ENCODE measurements around the gene MAP3K9. TPM values are rescaled to one million over a fixed set of nuclear protein-coding genes. Genes with fewer than 3 reads are reported as not detected.

Gene MAP3K9
- total RNA-seq, 2 donors from 2014 or later, result 6.2 to 7.5 TPM

DNA sequence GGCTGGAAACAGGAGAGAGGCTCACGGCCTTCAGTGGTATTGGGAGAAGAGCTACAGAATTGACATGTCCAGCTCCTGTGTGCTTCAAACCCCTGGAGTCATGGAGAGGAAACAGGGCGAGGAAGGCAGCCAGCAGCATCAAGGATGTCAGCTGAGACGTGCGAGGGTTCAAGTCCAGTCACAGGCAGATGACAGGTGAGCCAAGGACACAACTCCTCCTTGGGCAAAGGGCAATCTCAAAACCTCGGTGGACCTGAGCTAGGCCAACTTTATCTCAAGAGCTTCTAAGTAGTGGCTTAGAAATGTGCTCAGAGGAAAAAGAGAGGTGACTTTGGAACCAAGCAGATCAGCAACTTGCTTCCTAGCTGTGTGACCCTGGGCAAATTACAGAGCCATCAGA, 86.0 kb downstream of the MAP3K9 start:
- Mint-ChIP-seq H3K4me3 (no peak overlapping the region), H3K27ac (no peak overlapping the region), H3K27me3 (ENCODE audit: low read depth) (no peaks in the 10 kb centered on the region), H3K9me3 (no peaks in the 10 kb centered on the region), H3K4me1 (ENCODE audit: low read depth) (no peaks in the 10 kb centered on the region), H3K36me3 (ENCODE audit: insufficient read depth in 2 of 2) (no peaks in the 10 kb centered on the region)
- ATAC-seq (replicated peaks in 1 of 2), result no peak
- no peak for DNase-seq

DNA sequence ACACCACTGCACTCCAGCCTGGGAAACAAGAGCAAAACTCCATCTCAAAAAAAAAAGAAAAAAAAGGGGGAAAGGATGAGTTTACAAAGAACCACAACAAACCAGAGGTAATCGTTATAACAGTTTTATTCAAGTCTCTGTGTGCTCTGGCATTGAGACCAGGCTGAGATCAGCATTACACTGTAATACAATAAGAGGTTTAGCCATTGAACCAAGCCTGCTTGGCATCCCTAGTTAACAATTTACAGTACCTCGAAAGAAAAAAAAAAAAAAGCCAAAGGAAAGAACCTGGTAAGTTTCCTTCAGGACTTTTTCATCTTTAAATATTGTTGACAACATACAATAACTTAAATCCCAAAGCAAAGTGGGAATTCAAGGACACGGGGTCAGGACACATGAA, 86.9 kb downstream of the MAP3K9 start:
- H3K4me3 Mint-ChIP-seq, result no peak overlapping the region
- H3K9me3 Mint-ChIP-seq, result no peaks in the 10 kb centered on the region
- H3K4me1 Mint-ChIP-seq (ENCODE audit: low read depth), result no peaks in the 10 kb centered on the region
- no peaks in the 10 kb centered on the region for H3K27me3 Mint-ChIP-seq (ENCODE audit: low read depth)
- H3K27ac Mint-ChIP-seq, result no peak overlapping the region
- DNase-seq (no peak), ATAC-seq (replicated peaks in 1 of 2) (no peak)
- no peaks in the 10 kb centered on the region for H3K36me3 Mint-ChIP-seq (ENCODE audit: insufficient read depth in 2 of 2)

DNA sequence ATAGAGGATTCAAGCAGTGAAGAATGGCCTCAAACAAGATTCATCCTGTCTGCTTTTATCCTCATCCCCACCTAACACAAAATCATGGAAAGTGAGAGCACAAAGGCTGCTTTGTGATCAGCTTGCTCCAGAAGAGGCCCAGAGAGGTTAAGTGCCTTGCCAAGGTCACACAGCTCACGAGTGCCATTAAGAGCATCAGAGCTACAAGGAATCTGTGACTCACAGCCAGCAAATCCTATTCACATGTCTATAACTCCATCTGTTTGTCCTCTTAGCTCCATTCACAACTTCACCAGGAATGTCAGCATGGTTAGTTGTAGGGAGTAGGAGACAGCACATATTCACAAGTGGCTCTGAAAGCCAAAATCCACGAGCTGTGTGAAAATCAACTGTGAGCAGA, 87.8 kb downstream of the MAP3K9 start:
- no peak for DNase-seq
- H3K27me3 Mint-ChIP-seq (ENCODE audit: low read depth), result no peaks in the 10 kb centered on the region
- H3K36me3 Mint-ChIP-seq (ENCODE audit: insufficient read depth in 2 of 2), result no peaks in the 10 kb centered on the region
- no peaks in the 10 kb centered on the region for H3K4me1 Mint-ChIP-seq (ENCODE audit: low read depth)
- no peak for ATAC-seq (replicated peaks in 1 of 2)
- H3K9me3 Mint-ChIP-seq, result no peaks in the 10 kb centered on the region
- H3K4me3 Mint-ChIP-seq, result no peak overlapping the region
- H3K27ac Mint-ChIP-seq, result no peak overlapping the region

DNA sequence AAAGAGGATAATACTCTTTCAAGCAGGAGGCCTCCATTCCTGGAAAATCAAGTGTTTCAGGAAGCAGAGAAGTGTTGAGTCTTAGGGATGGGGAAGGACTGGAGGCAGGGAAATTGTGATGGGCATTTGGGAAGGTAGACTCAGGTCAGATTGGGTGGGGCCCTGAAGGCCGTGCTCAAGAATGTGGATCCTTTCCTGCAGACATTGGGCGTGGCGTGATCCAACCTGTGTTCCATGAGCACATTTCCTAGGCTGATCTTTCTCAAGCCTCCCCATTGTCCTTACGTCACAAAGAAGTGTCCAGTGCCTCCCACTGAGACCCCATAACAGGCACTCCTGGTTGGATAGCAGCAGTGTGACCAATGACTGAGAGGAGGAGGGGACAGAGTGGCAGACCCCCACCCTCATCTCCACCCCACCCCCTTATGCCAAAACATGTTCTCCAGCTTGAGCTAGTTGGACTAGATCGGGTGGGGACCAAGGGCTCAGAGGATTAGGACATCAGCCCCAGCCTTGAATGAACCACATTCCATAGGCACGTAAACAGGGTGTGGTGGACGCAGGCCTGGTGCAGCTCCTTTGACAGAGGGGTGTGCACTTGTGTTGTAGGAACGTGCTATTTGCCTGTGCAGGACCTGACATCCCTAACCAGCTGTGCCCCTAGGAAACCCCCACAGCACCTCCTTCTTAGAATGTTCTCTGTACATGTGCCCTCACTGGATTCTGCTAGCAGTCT, 90.8 kb downstream of the MAP3K9 start:
- no peaks in the 10 kb centered on the region for H3K27me3 Mint-ChIP-seq (ENCODE audit: low read depth)
- peaks cover 7% of the 10 kb centered on the region for H3K4me1 Mint-ChIP-seq (ENCODE audit: low read depth)
- ATAC-seq (replicated peaks in 1 of 2) (no peak), DNase-seq (no peak)
- no peaks in the 10 kb centered on the region for H3K9me3 Mint-ChIP-seq
- no peak overlapping the region for H3K27ac Mint-ChIP-seq
- no peak overlapping the region for H3K4me3 Mint-ChIP-seq
- H3K36me3 Mint-ChIP-seq (ENCODE audit: insufficient read depth in 2 of 2), result no peaks in the 10 kb centered on the region

DNA sequence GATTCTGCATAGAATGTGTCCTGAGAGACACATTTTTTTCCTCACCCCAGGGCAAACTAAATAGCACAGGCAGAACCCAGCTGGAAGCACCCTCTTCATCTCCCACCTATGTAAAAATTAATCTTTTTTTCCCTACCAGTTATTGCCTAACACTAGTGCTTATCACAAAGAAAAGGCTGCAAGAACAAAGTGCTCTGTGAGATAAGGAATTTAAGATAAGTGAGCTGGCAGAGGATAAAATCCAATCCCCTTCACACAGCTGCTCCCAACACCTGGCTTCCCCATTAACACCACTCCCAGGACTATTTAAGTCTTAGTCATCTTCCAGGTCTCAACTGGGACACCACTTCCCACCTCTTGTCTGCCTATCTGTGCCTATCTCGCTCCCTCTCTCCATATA, 92.4 kb downstream of the MAP3K9 start:
- Mint-ChIP-seq H3K27me3 (ENCODE audit: low read depth) (no peaks in the 10 kb centered on the region), H3K9me3 (no peaks in the 10 kb centered on the region), H3K27ac (no peak overlapping the region), H3K4me1 (ENCODE audit: low read depth) (peaks cover 7% of the 10 kb centered on the region), H3K36me3 (ENCODE audit: insufficient read depth in 2 of 2) (no peaks in the 10 kb centered on the region), H3K4me3 (no peak overlapping the region)
- ATAC-seq (replicated peaks in 1 of 2), result no peak
- no peak for DNase-seq

DNA sequence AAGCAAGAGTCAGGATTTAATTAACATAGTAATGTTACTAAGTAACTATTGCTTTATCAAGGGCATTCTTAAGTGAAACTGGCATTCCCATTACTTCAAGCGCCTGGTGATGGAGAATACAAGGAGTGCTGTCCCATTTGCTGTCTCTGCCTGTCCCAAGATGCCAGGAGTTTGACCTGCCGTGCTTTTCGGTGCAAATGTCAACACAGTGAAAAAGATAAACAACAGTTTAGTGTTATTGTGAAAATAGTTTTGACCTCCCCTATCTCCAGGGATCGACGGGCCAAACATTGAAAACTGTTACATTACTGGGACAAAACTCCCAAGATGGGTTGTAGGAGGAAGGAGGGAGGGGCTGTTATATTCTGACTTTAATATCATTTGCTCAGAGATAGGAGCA, 92.8 kb downstream of the MAP3K9 start:
- ATAC-seq (replicated peaks in 1 of 2) (no peak), DNase-seq (no peak)
- H3K27ac Mint-ChIP-seq, result no peak overlapping the region
- no peaks in the 10 kb centered on the region for H3K9me3 Mint-ChIP-seq
- H3K27me3 Mint-ChIP-seq (ENCODE audit: low read depth), result no peaks in the 10 kb centered on the region
- H3K36me3 Mint-ChIP-seq (ENCODE audit: insufficient read depth in 2 of 2), result no peaks in the 10 kb centered on the region
- H3K4me3 Mint-ChIP-seq, result no peak overlapping the region
- H3K4me1 Mint-ChIP-seq (ENCODE audit: low read depth), result peaks cover 7% of the 10 kb centered on the region

DNA sequence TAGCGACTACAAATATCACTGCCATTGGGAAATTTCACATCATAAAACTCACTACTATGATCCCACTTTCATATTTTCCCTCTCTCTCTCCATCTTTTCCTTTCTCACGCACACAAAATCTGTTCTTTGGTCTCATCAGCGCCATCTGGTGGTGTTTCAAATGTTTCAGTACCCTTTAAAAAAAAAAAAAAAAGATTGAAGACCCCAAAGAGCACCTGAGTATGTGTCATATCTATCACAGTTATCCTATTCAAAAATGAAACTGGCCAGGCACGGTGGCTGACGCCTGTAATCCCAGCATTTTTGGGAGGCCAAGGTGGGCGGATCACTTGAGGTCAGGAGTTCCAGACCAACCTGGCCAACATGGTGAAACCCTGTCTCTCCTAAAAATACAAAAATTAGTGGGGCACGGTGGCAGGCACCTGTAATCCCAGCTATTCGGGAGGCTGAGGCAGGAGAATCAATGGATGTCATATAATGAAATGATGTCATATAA, 95.2 kb downstream of the MAP3K9 start:
- DNase-seq, result peak; percentile 57 to 59
- Mint-ChIP-seq H3K27ac (no peak overlapping the region), H3K27me3 (ENCODE audit: low read depth) (no peaks in the 10 kb centered on the region), H3K4me3 (no peak overlapping the region), H3K4me1 (ENCODE audit: low read depth) (peaks cover 7% of the 10 kb centered on the region), H3K36me3 (ENCODE audit: insufficient read depth in 2 of 2) (no peaks in the 10 kb centered on the region), H3K9me3 (no peaks in the 10 kb centered on the region)
- ATAC-seq (replicated peaks in 1 of 2), result peak in 1 of 2 donors; percentile 36

DNA sequence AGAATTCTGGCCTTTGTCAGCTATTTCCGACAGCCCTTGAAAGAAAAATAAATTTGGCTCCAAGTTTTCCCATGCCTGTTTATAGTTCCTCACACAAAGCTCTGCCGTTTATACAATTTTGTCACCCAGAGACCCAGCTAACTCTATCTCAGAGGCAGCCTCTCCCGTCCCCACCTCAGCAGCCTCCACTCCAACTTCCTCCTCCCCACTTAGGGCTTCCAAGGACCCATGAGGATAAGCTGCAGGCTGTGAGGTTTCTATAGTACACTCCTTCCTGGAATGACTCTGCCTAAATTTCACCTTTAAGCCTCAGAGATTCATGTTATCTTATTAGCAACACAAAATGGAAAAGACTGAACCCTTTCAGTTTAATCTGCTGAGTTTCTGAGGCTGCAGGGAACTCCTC, 95.8 kb downstream of the MAP3K9 start:
- Mint-ChIP-seq H3K4me1 (ENCODE audit: low read depth) (peaks cover 7% of the 10 kb centered on the region), H3K27ac (no peak overlapping the region), H3K27me3 (ENCODE audit: low read depth) (no peaks in the 10 kb centered on the region), H3K36me3 (ENCODE audit: insufficient read depth in 2 of 2) (no peaks in the 10 kb centered on the region), H3K4me3 (no peak overlapping the region), H3K9me3 (no peaks in the 10 kb centered on the region)
- DNase-seq (no peak), ATAC-seq (replicated peaks in 1 of 2) (no peak)

DNA sequence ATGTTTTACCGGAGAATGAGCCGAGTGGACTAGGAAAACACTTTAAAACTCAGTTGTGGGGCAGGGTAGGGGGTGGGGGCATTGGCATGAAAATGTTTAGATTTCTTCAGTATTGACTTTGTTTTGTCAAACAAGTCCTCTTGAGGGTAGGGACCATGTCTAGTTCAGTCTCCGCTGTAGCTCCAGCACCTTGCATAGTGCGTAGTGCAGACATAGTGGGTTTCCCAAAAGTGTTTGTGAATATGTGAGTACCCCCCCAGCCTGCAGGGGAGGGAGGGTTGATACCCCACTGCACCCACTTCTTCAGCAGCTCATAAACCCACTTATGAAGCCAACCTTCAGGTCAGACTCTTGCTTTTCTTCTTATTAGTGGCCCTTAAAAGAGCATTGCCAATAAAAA, 96.2 kb downstream of the MAP3K9 start:
- DNase-seq (no peak), ATAC-seq (replicated peaks in 1 of 2) (no peak)
- Mint-ChIP-seq H3K27ac (no peak overlapping the region), H3K4me3 (no peak overlapping the region), H3K4me1 (ENCODE audit: low read depth) (peaks cover 7% of the 10 kb centered on the region), H3K27me3 (ENCODE audit: low read depth) (no peaks in the 10 kb centered on the region), H3K9me3 (no peaks in the 10 kb centered on the region), H3K36me3 (ENCODE audit: insufficient read depth in 2 of 2) (no peaks in the 10 kb centered on the region)

DNA sequence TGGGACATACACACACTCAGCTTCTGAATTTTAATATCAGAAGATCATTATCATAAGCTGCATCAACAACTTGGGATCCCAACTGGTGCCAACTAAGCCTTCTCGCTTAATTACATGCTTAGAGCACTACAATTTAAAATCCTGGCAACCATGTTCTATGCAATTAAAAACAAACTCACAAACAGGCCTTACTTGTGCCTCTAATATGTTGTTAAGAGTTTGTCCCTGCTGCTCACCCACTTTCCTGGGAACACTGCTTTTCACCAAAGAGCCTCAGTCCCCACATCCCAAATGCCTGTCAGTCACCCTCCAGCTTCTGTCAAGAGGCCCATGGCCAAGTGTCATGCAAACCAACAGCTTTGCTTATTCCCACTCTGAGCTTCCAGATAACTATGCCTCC, 97.9 kb downstream of the MAP3K9 start:
- H3K36me3 Mint-ChIP-seq (ENCODE audit: insufficient read depth in 2 of 2), result no peaks in the 10 kb centered on the region

DNA sequence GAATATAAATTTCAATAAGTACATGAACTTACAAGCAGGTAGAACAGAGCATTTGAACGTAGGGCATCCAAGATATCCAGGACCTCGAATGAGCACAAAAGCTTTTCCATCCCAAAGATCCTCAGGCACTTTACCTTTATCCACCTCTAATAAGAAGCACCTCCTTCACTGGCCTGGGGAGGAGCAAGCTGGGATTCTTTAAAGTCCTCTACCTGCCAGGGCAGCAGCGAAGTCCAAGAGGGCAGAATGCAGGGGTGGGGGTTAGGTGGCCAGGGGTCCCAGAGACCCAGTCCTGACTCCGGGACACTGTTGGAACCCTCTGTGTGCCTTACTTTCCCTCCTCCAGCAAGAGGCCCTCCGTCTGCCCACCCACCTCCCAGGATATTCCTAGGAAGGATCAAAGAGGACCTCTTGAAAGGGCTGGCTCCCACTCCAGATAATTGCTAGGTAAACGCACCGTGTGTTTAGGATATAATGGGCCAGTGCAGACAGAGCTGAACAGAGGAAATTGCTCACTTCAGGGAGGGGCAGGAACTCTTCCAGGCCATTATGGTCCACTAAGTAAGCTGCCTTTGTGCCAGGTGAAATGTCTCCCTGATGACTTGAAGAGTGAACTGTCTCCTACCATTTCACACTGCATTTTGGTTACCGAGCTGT, 99.5 kb downstream of the MAP3K9 start:
- DNase-seq (no peak), ATAC-seq (replicated peaks in 1 of 2) (no peak)
- Mint-ChIP-seq H3K4me1 (ENCODE audit: low read depth) (peaks cover 20% of the 10 kb centered on the region), H3K36me3 (ENCODE audit: insufficient read depth in 2 of 2) (no peaks in the 10 kb centered on the region), H3K4me3 (no peak overlapping the region), H3K27me3 (ENCODE audit: low read depth) (no peaks in the 10 kb centered on the region), H3K27ac (no peak overlapping the region), H3K9me3 (no peaks in the 10 kb centered on the region)

More for the DNA sequence above, 97.9 kb downstream of the MAP3K9 start:
- Mint-ChIP-seq H3K27ac (no peak overlapping the region), H3K27me3 (ENCODE audit: low read depth) (no peaks in the 10 kb centered on the region), H3K4me1 (ENCODE audit: low read depth) (peaks cover 16% of the 10 kb centered on the region), H3K9me3 (no peaks in the 10 kb centered on the region), H3K4me3 (no peak overlapping the region)
- ATAC-seq (replicated peaks in 1 of 2), result no peak
- DNase-seq, result no peak

DNA sequence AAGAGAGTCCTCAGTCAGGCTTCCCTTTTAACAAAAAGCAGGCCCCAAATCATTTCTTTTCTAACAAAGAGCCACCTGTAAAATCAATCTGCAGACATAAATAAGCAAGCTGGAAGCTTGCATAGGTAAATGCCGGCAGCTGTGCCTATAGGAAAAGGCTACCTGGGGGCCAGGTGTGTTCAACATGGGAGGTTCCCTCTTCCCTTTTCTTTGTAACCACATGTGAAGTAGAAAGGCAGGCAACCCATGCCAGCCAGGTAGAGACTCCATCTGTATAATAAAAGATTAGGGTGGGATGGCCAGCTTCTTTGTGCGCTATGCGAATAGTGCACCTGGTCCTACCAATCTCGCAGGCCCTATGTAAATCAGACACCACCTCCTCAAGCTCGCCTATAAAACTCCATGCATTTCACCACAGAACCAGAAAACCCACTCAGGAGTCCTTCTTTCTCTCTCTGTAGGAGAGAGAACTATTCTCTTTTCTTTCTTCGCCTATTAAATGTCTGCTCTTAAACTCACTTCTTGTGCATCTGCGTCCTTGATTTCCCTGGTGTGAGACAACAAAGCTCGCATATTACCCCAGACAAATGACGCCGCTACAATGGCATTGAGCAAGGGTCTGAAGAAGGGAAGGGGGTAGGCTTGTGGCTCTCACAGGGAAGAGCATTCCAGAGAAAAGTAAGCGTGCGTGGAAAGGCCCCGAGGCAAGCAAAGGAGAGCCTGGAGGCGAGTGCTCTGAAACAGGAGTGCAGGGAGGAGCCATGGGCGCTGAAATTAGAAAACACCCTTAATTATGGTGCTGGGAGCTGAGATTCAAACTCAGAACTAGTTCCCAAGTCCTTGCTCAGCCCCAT, 100.4 kb downstream of the MAP3K9 start:
- Mint-ChIP-seq H3K36me3 (ENCODE audit: insufficient read depth in 2 of 2) (no peaks in the 10 kb centered on the region), H3K4me3 (no peak overlapping the region), H3K9me3 (no peaks in the 10 kb centered on the region), H3K27ac (no peak overlapping the region), H3K4me1 (ENCODE audit: low read depth) (peaks cover 15% of the 10 kb centered on the region), H3K27me3 (ENCODE audit: low read depth) (no peaks in the 10 kb centered on the region)
- DNase-seq (no peak), ATAC-seq (replicated peaks in 1 of 2) (no peak)

Data from activated T-cell treated with anti-CD3 and anti-CD28 coated beads, Interleukin-2, amount 50 U/mL, for 72 hours (primary cell).